Activated naive CD4-positive, alpha-beta T cell treated with anti-CD3 and anti-CD28 coated beads for 36 hours (primary cell): ENCODE measurements around the gene HTR2C. TPM values are rescaled to one million over a fixed set of nuclear protein-coding genes. Genes with fewer than 3 reads are reported as not detected.
"Not testable (repeated sequence)": the region's sequence is repeated elsewhere in the genome, so short reads cannot be mapped to it uniquely, and the experiment has no call there.

ENCODE experiments used
- CTCF ChIA-PET: fragments of 350-600 bp; sonication (Branson Sonifier 250); formaldehyde crosslinking; loops from one replicate; lab custom pipeline; 2021; ENCODE audit warnings: antibody characterized with exemption; lab: Charles Lee
- DNase-seq: peaks from one replicate; pipeline ENCODE4 v3.0.0-alpha.2; 2020
- H3K27ac Mint-ChIP-seq: one replicate; pipeline ENCODE4 v1.8.0; 2021; ENCODE audit warnings: mild to moderate bottlenecking, mixed read lengths
- H3K27me3 Mint-ChIP-seq: one replicate; pipeline ENCODE4 v1.8.0; 2021; ENCODE audit warnings: low read depth, mixed read lengths
- H3K36me3 Mint-ChIP-seq: one replicate; pipeline ENCODE4 v1.8.0; 2021; ENCODE audit warnings: low read depth, mixed read lengths
- H3K4me1 Mint-ChIP-seq: one replicate; pipeline ENCODE4 v1.8.0; 2021; ENCODE audit warnings: low read depth, mixed read lengths
- H3K4me3 Mint-ChIP-seq: one replicate; pipeline ENCODE4 v1.8.0; 2021; ENCODE audit warnings: mild to moderate bottlenecking, moderate library complexity, mixed read lengths
- H3K9me3 Mint-ChIP-seq: one replicate; pipeline ENCODE4 v1.8.0; 2021; ENCODE audit warnings: mixed read lengths
- intact Hi-C: fragments of 100-400 bp; cut with micrococcal nuclease; formaldehyde crosslinking; loops from one replicate; pipeline ENCODE4 v1.15.1; 2023
- microRNA-seq: library from miRNA; unstranded; fragments of <30 nt; microRNA quantifications from one replicate; pipeline ENCODE4 v1.2.0, GENCODE V29; 2022; ENCODE audit warnings: borderline microRNAs expressed, borderline replicate concordance
- total RNA-seq, 2 experiments: library from RNA; stranded (reverse); gene quantifications; one replicate each; pipeline ENCODE4 v1.2.3, GENCODE V29; 2021

Gene HTR2C
- total RNA-seq, 2 experiments from 2014 or later: not detected

DNA sequence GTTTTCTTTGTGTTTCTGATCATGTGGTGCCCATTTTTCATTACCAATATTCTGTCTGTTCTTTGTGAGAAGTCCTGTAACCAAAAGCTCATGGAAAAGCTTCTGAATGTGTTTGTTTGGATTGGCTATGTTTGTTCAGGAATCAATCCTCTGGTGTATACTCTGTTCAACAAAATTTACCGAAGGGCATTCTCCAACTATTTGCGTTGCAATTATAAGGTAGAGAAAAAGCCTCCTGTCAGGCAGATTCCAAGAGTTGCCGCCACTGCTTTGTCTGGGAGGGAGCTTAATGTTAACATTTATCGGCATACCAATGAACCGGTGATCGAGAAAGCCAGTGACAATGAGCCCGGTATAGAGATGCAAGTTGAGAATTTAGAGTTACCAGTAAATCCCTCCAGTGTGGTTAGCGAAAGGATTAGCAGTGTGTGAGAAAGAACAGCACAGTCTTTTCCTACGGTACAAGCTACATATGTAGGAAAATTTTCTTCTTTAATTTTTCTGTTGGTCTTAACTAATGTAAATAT, 323.2 kb downstream of the HTR2C start:
- no peaks in the 10 kb centered on the region for H3K27me3 Mint-ChIP-seq
- CTCF ChIA-PET: no interaction called here

DNA sequence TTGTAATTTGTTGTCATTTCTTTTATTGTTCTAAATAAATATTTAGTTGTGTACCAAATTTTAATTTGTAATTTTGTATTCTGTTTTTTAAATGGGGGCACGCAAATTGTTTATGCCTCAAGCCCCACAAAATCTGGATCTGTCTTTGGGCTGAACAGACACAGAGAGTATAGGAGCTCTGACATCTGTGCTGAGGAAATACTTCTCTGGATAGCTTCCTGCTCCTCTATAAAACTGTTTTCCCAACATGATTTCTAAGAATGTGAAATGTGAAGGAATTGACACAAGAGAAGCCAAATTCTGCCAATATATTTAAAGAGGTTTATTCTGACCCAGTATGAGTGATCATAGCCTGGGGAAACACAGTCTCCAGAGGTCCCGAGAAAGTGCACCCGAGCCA, 340.5 kb downstream of the HTR2C start:
- Mint-ChIP-seq H3K27me3 (no peaks in the 10 kb centered on the region), H3K4me3 (no peak overlapping the region), H3K4me1 (no peaks in the 10 kb centered on the region), H3K36me3 (no peaks in the 10 kb centered on the region), H3K9me3 (no peaks in the 10 kb centered on the region), H3K27ac (no peak overlapping the region)
- no peak for DNase-seq
- CTCF ChIA-PET: no interaction called here
- intact Hi-C loops: no loop called here

More for the DNA sequence above, 323.2 kb downstream of the HTR2C start:
- intact Hi-C loops: no loop called here
- Mint-ChIP-seq H3K36me3 (no peaks in the 10 kb centered on the region), H3K9me3 (peaks cover 4% of the 10 kb centered on the region), H3K4me1 (no peaks in the 10 kb centered on the region), H3K4me3 (no peak overlapping the region), H3K27ac (no peak overlapping the region)
- DNase-seq: no peak

DNA sequence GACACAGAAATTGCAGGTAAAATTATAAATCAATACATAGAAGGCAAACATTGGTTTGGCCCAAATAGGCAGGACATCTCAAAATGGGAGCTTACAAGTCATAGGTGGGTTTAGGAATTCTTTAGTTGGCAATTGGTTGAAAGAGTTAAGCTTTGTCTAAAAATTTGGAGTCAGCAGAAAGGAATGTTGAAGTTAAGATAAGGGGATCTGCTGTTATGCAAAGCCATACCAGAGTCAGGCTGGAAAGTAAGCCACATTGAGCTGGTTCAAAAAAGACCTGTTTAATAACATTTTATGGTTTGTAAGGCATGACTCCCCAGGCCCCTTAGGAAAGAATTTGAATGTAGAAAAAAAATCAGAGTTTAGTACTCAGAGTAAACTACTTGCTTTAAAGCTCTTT, 341.0 kb downstream of the HTR2C start:
- H3K9me3 Mint-ChIP-seq: no peaks in the 10 kb centered on the region

DNA sequence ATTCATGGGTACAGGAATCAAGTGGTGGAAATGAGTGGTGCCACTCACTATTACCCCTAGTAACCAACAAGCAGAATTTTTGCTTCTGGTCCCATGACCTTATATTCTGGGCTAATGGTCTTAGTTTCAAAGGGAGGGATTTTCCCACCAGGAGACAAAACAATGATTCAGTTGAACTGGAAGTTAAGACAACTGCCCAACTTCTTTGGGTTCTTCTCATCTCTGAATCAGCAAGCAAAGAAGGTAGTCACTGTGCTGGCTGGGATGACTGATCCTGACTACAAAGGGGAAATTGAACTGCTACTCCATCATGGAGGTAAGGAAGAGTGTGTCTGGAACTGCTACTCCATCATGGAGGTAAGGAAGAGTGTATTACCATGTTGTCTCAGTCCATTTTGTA, 346.3 kb downstream of the HTR2C start:
- H3K4me3 Mint-ChIP-seq: no peak overlapping the region
- no peaks in the 10 kb centered on the region for H3K4me1 Mint-ChIP-seq
- H3K27ac Mint-ChIP-seq: no peak overlapping the region
- CTCF ChIA-PET: no interaction called here
- no peak for DNase-seq
- intact Hi-C loops: no loop called here
- peaks cover 7% of the 10 kb centered on the region for H3K9me3 Mint-ChIP-seq
- H3K36me3 Mint-ChIP-seq: no peaks in the 10 kb centered on the region
- no peaks in the 10 kb centered on the region for H3K27me3 Mint-ChIP-seq

More for the DNA sequence above, 341.0 kb downstream of the HTR2C start:
- Mint-ChIP-seq H3K27ac (no peak overlapping the region), H3K36me3 (no peaks in the 10 kb centered on the region), H3K4me3 (no peak overlapping the region), H3K4me1 (no peaks in the 10 kb centered on the region), H3K27me3 (no peaks in the 10 kb centered on the region)
- DNase-seq: no peak
- intact Hi-C loops: no loop called here
- CTCF ChIA-PET: no interaction called here

DNA sequence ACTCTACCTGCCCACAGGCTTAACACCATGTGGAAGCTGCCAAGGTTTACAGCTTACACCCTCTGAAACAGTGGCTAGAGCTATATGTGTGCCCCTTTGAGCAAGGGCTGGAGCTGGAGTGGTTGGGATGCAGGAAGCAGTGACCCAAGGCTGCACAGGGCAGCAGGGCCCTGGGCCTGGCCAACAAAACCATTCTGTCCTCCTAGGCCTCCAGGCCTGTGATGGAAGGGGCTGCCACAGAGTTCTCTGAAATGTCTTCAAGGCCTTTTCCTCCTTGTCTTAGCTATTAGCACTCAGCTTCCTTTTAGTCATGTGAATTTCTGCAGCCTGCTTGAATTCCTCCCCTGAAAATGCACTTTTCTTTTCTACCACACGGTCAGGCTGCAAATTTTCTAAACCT, 348.7 kb downstream of the HTR2C start:
- H3K4me1 Mint-ChIP-seq: no peaks in the 10 kb centered on the region
- no peak for DNase-seq

DNA sequence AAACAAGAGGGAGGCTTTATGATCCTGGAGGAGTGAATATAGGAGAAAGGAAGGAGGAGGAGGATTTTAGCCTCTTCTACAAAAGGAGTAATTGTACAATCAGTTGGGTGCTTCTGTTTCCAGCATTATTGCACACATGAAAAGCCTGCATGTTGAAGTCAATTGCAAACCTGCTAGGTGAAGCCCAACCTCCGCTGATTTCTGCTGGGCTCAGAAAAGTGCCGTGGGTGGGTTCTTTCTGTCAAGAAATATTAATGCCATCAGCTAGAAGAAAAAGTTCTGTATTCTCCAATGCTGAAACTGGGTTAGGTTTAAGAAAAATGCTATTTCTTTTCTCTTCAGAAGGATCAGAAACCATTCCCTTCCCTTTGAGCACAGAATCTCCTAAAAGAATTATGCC, 349.4 kb downstream of the HTR2C start:
- H3K4me3 Mint-ChIP-seq, intact Hi-C loops, DNase-seq, H3K4me1 Mint-ChIP-seq, H3K27ac Mint-ChIP-seq, CTCF ChIA-PET, H3K9me3 Mint-ChIP-seq, H3K36me3 Mint-ChIP-seq, H3K27me3 Mint-ChIP-seq: not testable (repeated sequence)

More for the DNA sequence above, 348.7 kb downstream of the HTR2C start:
- Mint-ChIP-seq H3K27me3 (no peaks in the 10 kb centered on the region), H3K9me3 (peaks cover 7% of the 10 kb centered on the region), H3K4me3 (no peak overlapping the region), H3K36me3 (no peaks in the 10 kb centered on the region), H3K27ac (no peak overlapping the region)
- intact Hi-C loops: no loop called here
- CTCF ChIA-PET: no interaction called here

DNA sequence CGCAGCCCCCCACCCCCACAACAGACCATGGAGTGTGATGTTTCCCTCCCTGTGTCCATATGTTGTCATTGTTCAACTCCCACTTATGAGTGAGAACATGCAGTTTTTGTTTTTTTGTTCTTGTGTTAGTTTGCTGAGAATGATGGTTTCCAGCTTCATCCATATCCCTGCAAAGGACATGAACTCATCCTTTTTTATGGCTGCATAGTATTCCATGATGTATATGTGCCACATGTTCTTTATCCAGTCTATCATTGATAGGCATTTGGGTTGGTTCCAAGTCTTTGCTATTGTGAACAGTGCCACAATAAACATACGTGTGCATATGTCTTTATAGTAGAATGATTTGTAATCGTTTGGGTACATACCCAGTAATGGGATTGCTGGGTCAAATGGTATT, 353.2 kb downstream of the HTR2C start:
- H3K27ac Mint-ChIP-seq, H3K4me1 Mint-ChIP-seq, H3K27me3 Mint-ChIP-seq, intact Hi-C loops, H3K4me3 Mint-ChIP-seq, DNase-seq, CTCF ChIA-PET, H3K9me3 Mint-ChIP-seq, H3K36me3 Mint-ChIP-seq: not testable (repeated sequence)

DNA sequence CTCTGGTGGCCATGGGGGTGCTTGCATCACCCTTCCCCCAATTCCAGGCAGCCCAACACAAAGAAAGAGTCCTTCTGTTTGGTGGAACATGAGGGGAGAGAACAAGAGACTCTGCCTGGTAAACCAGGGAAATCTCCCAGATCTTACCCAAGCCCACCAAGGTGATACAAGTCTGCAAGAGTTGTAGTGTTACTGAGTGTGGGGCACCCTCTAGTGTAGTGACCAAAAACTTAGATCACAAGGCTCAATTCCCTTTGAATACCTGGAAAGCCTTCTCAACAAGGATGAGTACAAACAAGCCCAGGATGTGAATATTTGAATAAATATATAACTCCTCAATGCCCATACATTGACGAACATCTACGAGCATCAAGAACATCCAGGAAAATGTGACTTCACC, 368.8 kb downstream of the HTR2C start:
- H3K27me3 Mint-ChIP-seq: no peaks in the 10 kb centered on the region
- DNase-seq: no peak
- H3K9me3 Mint-ChIP-seq: no peaks in the 10 kb centered on the region
- intact Hi-C loops: no loop called here
- no peaks in the 10 kb centered on the region for H3K36me3 Mint-ChIP-seq
- CTCF ChIA-PET: interaction anchor here (0.7 kb wide), 1 partner anchor 49 kb away, joined by 4 read pairs; no protein-coding TSS in a partner anchor
- H3K4me1 Mint-ChIP-seq: no peaks in the 10 kb centered on the region
- H3K27ac Mint-ChIP-seq: no peak overlapping the region
- no peak overlapping the region for H3K4me3 Mint-ChIP-seq

Small RNAs within 50 kb of the gene (microRNA-seq; reads per million reads assigned to microRNA genes)
- gene MIR1264: not detected
- gene MIR1298: not detected
- not detected for gene MIR1911
- gene MIR1912: not detected
- not detected for gene MIR448
- not detected for gene MIR764
